ENCODE results near the gene SETBP1. TPM values are rescaled to one million over a fixed set of nuclear protein-coding genes. Genes with fewer than 3 reads are reported as not detected.

SETBP1 gene
- total RNA-seq, 1 donor from 2014 or later: 39.5 TPM

- intact Hi-C loops (cut with DNase I): no loop called here
- no peak for ATAC-seq
- no peak for DNase-seq
- no peak for TF ChIP-seq CTCF (IDR thresholded peaks at IDR 0.05)
- H3K36me3 ChIP-seq: no peaks in the 10 kb centered on the region
- no peaks in the 10 kb centered on the region for H3K27me3 ChIP-seq
- no peaks in the 10 kb centered on the region for H3K9me3 ChIP-seq
- H3K4me1 ChIP-seq: peaks cover 13% of the 10 kb centered on the region
- no peak overlapping the region for H3K27ac ChIP-seq
- H3K4me3 ChIP-seq: no peak overlapping the region
These were observed 179.2 kb downstream of the SETBP1 start for GRCh38 chr18:44859751-44860439.

GRCh38 chr18:44862112-44862511 is 181.4 kb downstream of the SETBP1 start:
- Histone ChIP-seq H3K27me3 (no peaks in the 10 kb centered on the region), H3K27ac (no peak overlapping the region), H3K4me3 (no peak overlapping the region), H3K4me1 (peaks cover 4% of the 10 kb centered on the region), H3K9me3 (no peaks in the 10 kb centered on the region), H3K36me3 (no peaks in the 10 kb centered on the region)
- DNase-seq: no peak
- no peak for TF ChIP-seq CTCF (IDR thresholded peaks at IDR 0.05)
- intact Hi-C loops (cut with DNase I): no loop called here
- no peak for ATAC-seq

DNA sequence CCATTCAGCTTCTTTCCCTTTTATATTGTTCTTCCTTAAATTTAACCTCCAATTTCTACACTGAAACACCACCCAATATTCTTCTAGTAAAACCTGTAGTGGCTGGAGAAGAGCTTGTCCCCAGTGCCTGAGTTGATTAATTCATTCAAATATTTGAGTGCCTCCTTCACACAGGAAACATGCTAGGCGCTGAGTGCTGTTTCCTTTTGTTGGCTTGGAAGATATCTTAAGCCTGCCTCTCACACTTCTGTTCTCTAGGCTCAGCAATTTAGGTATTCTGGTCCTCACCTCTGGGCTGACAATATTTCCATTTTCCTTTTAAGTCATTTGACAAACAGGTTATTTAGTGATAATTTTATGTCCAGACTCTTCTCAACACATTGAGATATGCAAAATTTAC is 185.4 kb downstream of the SETBP1 start:
- Histone ChIP-seq H3K27ac (no peak overlapping the region), H3K4me3 (no peak overlapping the region), H3K27me3 (no peaks in the 10 kb centered on the region), H3K9me3 (no peaks in the 10 kb centered on the region), H3K4me1 (no peaks in the 10 kb centered on the region), H3K36me3 (no peaks in the 10 kb centered on the region)
- DNase-seq (no peak), ATAC-seq (no peak)
- TF ChIP-seq CTCF (IDR thresholded peaks at IDR 0.05): no peak
- intact Hi-C loops (cut with DNase I): no loop called here

GRCh38 chr18:44869533-44869932 is 188.8 kb downstream of the SETBP1 start:
- Histone ChIP-seq H3K36me3 (no peaks in the 10 kb centered on the region), H3K4me3 (no peak overlapping the region), H3K9me3 (no peaks in the 10 kb centered on the region), H3K27ac (no peak overlapping the region), H3K27me3 (no peaks in the 10 kb centered on the region), H3K4me1 (no peaks in the 10 kb centered on the region)
- intact Hi-C loops (cut with DNase I): no loop called here
- ATAC-seq (no peak), DNase-seq (no peak)
- TF ChIP-seq CTCF (IDR thresholded peaks at IDR 0.05): no peak

DNA sequence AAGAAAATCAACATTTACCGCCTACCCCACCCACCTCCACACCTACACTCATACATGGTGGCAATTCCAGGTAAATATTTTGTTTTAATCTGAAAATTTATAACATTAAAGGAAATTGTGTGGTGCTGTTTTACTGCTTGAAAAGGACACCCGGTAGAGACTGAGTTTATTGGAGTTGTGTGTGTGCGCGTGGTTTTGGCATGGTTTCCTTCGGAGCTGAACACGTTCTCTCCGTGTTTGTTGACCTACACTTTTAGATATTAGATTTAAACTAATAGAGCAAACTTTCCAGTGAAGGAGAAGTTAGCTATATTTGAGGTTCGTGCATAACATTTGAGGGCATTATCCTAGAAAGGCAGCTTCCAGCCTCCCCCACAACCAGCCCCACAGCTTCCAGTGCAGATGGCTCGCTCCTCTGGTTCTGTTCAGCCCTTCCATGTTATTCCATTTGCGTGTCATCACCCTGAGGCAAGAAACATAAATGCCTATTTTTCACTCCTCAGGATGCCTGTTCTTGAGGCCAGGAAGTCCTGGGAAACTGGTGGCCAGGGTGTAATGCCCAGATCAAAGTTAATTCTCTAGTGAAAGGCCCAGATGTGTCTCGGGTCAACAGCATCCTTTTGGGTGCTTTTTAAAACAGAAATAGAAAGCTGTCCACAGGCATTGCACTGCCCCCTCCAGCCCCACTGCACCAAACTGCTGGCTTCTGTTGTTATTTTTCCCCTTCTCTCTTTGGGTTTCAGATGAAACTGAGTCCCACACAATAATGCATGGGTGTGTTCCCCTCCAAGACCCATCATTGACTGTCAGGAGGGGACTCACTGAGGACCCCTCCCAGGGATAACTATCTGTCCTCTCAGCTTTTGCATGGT is 190.2 kb downstream of the SETBP1 start:
- DNase-seq: no peak
- no peaks in the 10 kb centered on the region for H3K36me3 ChIP-seq

More for the DNA sequence above, 190.2 kb downstream of the SETBP1 start:
- no peaks in the 10 kb centered on the region for H3K27me3 ChIP-seq
- H3K4me3 ChIP-seq: no peak overlapping the region
- no peak for ATAC-seq
- H3K4me1 ChIP-seq: no peaks in the 10 kb centered on the region
- H3K27ac ChIP-seq: no peak overlapping the region
- H3K9me3 ChIP-seq: no peaks in the 10 kb centered on the region
- intact Hi-C loops (cut with DNase I): no loop called here
- no peak for TF ChIP-seq CTCF (IDR thresholded peaks at IDR 0.05)
